NCI-H128 (cell line): ENCODE measurements around the gene ATAD3A.

Source experiments
- DNase-seq: peaks from one replicate; lab custom pipeline; 2025; ENCODE audit not compliant: unreplicated experiment; lab: John Stamatoyannopoulos, UW

ATAD3A gene

DNA sequence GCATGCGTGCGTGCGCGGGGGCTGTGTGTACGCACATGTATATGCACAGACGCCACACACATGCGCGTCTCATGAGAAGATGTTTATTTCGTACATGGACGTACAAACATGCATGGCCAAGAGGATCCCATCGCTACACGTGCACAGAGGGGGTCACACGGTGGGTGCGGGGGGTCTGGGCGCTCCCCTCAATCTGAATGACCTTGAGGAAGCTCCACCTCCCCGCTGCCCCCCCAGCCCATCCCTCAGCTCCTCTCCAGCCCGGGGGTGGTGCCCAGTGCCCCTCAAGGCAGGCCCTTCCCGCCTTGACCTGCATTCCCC is 27.0 kb downstream of the ATAD3A start:
- DNase-seq = no peak

DNA sequence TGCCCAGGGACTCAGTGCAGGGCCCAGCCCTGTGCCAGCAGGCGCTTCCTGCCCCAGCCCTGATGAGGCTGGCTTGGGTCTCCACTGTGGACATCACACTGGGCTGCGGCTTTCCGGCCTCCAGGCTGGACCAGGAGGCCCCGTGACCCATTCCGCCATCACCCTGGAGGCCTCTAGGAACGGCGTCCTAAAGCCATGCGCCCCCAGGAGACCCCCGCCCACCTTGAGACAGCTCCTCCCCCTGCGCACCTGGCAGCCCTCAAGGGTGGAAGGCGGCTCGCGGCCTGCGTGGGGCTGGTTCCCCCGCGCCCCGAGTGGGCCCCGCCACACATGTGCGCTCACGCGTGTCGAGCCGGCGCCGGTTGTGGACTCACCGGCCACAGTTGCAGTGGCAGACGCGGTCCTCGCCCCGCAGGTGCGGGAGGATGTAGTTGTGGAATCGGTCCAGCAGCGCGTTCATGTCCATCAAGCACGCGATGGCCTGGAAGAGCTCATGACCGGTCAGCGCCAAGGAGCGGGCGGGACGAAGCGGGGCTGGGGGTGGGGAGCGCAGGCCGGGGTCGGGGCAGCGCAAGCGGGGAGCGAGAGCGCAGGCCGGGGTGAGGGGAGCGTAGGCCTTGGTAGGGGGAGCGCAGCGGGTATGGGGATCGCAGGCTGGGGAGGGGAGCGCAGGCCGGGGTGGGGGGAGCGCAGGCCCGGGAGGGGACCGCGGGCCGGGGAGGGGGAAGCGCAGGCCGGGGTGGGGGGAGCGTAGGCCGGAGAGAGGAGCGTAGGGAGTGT is 27.5 kb downstream of the ATAD3A start:
- DNase-seq = no peak

DNA sequence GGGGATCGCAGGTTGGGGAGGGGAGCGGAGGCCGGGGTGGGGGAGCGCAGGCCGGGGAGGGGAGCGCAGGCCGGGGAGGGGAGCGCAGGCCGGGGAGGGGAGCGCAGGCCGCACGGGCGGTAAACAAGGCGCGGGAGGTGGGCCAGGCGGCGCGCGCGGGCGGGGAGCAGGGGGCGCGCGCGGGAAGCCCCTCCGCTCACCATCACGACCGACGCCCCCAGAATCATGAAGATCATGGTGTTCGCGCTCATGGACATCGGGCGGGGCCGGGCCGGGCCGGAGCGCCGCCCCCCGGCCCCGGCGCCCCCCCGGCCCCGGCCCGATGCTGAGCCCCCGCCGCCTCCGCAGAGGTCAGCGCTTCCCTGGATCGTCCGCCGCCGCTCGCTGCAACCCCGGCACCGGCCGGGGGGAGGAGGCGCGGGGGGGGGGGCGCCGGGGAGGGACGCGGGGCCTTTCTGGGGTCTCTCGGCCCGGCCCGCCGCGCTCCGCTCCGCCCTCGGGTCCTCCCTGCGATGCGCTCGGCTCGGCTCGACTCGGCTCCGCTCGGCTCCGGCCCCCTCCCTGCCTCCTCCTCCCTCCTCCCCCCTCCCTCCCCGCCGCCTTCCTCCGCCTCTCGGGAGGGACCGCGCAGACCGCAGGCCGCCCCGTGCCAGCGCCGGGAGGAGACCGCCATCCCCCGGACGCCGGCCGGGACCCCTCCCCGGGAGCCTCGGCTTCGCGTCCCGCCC is 28.3 kb downstream of the ATAD3A start, which contains the start of gene TMEM240:
Gene TMEM240, minus strand, starts transcription at position 535 of the 728 bp plus-strand sequence. Its CDS starts 278 bp downstream, at position 257.
- no peak for DNase-seq

DNA sequence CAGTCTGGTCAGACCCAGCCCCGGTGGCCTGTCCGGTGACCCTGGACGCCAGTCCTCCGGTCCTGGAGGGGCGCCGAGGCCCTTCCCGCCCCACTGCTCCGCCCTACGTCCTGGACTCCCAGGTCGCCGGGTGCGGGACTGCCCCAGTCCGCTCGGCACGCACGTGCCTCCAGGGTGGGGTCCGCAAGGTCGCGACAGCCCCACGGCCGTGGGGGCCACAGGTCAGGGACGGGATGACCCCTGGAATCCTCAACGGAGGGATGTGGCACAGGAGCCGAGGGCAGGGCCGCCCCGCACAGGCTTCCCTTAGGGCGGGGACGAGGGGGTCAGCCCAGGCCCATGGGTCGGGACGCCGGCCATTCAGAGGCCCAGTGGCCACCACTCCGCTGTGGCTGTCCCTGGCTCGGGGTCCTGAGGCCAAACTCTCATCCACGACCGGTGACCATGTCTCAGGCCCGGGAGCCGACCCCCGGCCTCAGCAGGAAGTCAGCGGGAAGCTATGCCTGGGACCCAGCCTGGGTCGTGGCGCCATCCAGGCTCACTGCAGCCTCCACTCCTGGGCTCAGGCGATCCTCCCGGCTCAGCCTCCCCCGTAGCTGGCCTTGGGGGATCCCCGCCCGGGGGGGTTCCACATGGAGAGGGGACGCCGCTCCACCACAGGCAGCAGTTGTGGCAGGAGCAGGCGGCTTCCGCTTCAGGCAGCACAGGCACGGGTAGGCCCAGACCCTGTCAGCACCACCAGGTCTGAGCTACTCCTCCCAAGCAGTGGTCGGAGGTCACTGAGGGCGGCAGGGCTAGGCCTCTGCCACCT is 29.1 kb downstream of the ATAD3A start:
- no peak for DNase-seq

DNA sequence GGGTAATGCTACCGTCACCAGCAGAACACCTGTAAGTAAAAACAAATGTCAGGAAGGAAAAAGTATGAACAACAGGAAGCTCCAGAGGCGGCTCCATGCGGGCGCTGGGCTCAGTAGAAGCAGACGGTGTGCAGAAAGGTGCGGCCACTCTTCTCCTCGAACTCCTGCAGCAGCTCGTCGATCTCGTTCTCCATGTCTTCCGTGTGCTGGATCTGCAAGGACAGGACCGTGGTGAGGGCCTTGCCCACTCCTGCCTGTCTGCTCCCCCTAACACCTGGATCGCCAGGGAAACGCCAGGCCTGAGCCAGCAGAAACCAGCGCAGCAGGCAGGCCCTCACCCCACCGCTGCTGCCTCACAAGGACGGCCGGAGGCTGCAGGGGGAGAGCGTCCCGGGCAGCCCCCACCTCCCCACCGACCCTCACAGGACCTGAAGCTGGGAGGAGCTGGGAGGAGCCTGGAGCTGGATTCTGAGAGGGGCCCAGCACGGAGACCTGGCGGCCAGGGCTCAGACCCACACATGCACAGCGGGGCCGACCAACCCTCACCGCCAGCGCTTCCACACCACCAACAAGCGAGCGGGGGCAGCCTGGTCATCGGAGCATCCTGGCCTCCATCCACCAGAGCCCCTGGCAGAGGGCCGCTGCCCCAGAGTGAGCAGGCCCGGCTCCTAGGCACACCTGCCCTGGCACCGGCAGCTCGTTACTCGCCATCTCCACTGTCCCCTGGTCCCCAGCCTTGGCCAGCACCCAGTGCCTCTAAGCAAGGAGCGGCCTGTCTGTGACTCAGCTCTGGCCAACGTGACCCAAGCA is 30.2 kb downstream of the ATAD3A start:
- no peak for DNase-seq

DNA sequence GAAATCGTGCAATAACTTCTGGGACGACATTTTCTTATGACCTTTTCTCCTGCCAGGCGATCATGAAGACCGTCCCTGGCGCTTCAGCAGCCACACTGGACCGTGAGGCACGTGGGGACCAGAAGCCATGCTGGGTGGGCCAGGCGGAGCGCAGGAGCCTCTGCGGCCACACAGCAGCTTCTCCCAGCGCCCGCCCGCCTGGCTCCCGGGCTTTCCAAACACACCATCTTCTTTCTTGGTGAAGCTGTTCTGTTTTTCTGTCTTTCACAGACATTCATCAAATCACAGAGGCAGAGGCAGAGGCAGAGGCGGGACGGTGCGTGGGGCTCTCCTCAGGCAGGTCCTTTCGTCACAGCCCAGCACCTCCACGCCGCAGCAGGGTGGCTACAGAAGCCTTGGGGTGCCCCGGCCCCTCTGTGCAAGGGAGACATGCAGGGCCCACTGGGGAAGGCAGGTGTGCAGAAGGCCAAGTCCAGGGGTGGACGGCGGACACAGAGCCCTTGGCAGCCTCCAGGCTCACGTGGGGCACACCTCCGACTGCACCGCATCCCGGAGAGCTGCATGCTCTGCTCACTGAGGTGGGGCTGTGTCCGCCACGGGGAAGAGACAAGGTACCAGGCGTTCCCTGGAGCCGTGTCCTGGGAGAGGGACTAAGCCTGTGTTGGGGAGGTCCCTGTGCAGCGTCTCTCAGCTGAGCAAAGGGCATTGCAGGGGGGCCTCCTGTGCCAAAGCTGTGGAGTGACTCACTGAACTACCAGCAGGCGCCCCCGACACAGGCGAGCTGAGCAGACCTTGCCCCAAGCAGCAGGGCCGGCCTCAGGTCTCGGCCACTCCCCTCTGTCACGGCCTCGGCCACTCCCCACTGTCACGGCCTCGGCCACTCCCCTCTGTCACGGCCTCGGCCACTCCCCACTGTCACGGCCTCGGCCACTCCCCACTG is 31.1 kb downstream of the ATAD3A start:
- DNase-seq = no peak

DNA sequence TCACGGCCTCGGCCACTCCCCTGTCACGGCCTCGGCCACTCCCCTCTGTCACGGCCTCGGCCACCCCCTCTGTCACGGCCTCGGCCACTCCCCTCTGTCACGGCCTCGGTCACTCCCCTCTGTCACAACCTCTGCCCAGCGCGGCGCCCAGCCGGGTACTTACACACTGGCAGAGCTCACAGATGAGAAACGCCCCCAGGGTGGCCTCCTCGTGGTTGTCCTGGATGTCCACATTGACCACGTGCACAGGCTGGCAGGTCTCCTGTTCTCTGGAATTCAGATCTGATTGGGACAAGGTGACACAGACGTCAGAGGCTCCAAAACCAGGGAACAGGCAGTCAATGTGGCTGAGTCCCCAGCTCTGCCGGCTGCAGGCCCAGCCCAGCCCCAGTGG is 31.7 kb downstream of the ATAD3A start:
- DNase-seq = no peak

DNA sequence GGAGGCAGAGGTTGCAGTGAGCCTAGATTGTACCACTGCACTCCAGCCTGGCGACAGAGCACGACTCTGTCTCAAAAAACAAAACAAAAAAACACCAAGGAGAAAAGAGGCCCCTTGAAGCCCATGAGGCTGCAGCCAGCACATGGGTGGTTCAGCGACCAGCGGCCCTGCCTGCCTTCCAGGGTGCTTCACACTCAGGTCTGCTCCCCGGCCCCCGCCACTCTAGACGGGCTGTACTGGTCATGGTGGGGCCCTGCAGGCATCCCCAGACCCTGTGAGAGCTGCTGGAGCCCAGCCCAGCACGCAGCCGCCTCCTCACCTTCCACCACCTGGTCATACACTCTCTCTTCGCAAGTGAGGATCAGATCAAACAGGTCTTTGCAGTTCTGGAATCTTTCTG is 32.6 kb downstream of the ATAD3A start:
- DNase-seq = no peak

DNA sequence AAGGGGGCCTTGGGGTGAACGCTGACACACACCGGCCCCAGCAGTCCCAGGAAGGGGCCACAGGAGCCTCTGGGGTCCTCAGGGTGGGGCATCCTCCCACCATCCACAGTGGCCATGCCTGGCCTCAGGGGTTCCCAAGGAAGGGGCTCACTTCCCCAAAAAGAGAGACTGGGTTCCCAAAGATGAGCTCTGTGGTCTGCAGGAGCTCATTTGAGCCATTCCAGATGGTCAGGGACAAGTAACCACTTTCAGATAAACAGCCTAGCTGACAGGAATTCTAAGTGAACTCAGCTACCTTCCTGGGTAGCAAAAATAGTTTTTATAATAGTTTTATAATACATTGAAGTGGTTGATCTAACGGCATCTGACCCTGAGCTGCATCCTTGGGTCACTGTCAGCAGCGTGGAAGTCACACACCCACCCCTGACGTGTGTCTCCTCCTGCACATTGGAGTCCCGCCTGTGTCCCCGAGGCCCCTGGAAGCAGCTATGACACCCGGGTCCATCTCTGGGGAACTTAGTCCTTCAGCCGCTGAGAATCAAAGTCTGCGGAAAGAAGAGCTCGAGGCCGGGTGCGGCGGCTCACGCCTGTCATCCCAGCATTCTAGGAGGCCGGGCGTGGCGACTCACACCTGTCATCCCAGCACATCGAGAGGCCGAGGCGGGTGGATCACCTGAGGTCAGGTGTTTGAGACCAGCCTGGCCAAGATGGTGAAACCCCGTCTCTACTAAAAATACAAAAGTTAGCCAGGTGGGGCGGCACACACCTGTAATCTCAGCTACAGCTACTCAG is 34.2 kb downstream of the ATAD3A start:
- DNase-seq = no peak

DNA sequence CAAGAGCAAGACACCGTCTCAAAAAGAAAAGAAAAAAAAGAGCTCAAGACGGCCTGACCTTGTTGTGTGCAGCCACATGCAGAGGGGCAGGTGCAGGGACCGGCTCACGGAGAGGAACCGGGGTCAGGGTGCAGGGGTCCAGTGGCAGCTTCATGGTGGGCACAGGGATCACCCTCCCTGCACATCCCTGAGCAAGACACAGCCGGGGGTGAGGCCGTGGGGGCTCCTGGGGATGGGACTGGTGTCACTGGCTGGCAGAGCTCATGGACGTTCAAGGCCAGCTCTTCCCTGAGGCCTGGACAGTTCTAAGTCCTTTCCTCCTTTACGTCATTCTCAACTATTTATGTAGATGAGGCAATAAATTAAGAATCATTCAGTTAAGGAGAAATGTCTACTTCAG is 35.0 kb downstream of the ATAD3A start:
- DNase-seq = no peak

DNA sequence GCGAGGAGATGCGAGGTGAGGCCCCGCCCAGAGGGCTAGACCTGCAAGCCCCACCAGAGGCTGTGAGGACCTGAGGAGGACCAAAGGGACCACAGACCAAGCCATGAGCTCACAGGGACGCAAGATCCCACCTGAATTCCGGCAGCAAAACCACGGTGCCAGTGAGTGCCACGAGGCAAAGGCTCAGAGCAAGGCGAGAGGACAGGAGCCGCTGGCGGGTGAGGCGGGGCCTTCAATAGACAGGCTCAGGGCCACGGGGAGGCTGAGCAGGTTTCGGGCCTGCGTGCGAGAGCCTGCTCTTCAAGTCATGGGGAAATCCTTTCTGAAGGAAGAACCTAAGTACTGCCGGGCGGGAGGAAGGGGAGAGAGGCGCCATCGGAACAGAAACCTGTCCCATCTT is 35.5 kb downstream of the ATAD3A start:
- no peak for DNase-seq

DNA sequence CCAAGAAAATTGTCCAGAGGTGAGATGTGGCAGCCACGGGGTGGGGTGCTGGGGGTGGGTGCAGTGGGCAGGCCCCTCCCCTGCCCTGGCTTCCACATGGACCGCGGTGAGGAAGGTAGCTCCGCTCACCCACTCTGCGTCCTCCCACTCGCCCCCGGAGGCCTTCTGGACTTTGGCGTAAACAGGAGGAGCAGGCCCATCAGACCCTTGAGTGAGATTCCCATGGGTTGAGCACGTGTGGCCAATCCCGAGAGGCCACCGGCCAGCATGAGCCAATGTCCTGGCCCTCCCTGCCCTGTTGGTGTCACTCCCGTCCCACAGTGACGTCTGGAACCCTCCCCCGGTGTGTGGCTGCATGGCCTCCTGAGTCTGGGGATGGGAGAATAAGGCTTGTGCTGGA is 36.6 kb downstream of the ATAD3A start:
- no peak for DNase-seq

DNA sequence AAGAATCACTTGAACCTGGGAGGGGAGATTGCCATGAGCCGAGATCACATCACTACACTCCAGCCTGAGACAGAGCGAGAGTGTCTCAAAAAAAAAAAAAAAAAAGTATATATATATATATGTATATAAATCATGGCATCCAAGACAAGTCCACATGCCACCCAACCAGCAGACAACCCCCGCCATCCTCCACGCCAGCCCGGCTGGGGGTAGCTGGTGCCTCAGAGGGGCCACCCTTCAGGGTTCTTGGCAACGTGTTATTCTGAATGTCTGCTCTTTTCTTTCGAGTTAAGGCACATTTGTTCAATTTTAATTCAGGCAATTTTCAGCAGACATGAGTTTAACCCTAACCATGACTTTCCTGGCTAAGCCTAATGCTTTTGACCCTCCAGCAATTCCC is 38.1 kb downstream of the ATAD3A start:
- no peak for DNase-seq

DNA sequence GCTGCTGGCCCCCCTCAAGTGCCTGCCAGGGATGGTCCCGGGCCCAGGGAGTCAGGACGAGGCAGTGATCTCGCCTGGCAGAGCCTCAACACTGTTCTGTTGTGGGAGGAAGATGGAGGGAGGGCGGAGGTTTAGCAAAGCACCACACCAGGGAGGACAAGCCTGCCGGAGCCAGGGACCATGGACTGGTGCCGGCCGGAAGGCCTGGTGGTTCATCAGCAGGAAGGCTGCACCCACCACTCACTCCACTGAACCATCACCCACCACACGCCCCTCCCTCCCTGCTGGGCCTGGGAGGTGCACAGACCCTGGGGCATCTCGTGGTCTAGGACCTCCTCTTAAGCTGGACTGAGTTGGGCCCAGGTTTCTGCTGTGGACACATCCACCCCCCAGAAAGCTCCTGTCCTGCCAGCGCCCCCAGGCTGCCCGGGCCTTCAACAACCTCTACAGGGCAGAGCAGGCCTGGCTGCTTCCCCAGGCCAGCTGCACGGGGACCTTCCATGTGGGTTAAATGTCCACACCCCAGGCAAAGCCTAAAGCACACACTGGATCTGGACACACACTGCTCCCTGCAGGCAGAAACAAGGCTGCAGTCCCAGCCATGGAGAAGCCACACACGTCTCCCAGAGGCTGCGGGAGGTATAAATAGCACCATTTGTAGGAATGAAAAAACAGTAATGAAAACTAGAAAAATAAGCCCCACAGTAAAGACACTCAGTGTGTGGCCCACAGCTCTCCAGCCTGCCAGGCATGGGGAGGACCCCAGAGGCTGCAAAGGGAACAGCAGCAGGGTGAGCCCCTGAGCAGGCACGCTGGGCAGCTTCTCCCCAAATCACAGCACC is 38.9 kb downstream of the ATAD3A start:
- no peak for DNase-seq

DNA sequence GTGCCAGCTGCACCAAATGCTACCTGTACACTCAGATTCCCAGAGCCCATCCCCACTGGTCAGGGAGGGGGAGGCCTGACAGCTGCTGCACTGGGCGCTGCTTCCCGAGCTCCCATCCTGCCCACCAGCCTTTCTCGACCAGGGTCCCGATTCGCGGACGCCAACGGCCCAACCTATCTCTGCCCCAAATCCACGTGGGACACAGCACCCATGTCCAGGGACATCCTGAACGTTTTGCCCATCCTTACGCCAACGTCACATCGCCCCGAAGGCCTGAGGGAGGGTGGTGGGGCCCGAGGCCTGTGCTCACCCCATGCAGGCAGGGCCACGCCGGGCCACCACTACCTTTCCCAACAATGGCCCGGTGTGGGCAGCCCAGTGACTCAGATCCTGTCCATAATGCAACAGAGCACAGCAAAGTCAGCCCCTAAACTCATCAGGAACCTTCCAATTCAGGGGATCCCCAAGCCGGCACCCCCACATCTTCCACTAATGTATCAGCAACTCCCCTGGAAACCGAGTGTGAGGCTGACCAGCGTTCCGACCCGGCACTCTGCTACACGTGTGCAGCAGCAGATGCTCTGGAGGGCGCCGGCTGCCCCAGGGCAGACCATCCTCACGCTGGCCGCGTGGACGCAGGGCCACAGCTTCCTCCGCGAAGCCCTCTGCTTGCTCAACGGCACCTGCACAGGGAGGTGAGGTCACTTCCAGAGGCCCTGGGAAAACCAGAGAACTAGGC is 39.7 kb downstream of the ATAD3A start:
- no peak for DNase-seq

DNA sequence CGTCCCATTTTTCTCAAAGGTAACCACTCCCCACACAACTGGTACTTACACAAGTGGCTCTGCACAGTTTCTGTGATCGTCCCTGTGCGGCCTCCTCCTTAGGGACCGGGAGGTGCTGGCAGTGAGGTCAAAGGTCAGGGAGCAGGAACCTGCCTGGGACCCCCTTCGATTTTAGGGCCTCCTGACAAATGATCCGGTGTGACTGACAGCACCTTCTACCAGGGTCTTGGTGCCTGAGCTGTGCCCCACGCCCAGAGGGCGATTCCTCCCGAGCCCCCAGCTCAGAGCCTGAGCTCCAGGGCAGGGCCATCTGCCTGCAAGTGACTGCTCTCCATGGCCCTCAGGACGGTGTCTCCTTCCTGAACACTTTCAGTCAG is 40.3 kb downstream of the ATAD3A start:
- DNase-seq = no peak

DNA sequence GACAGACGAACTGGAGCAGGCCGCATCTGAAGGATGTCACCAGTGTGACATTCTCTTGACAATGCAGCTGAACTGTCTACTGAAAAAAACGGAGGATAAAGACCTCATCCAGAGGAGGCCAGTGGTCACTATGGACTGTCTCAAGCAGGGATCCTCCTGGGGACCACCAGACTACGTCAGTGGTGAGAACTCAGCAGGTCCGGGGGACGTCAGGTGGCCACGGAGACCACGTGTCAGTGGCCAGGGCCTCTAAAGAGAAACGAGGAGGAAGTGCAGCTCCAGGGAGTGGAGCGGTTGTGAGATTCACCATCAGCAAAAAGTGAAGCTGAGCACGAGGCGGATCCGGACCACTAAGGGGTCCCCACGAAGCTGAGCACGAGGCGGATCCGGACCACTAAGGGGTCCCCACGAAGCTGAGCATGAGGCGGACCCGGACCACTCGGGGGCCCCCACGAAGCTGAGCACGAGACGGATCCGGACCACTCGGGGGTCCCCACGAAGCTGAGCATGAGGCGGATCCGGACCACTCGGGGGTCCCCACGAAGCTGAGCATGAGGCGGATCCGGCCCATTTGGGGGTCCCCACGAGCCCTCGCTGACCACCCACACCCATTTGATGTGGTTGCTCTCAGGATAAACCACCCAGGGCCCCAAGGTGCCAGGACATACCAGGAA is 42.0 kb downstream of the ATAD3A start:
- no peak for DNase-seq
